GM12878 (cell line): ENCODE measurements around the gene ARID5B. TPM values are rescaled to one million over a fixed set of nuclear protein-coding genes. Genes with fewer than 3 reads are reported as not detected.
A peak's percentile ranks its signal among the peaks of the same experiment; 100 is the strongest.

Experiments used
- ATAC-seq: fragments of 200-7000 bp; cut with Tn5 transposase; 3 replicates; pipeline ENCODE4 v1.9.1; 2020; ENCODE audit warnings: mild to moderate bottlenecking, moderate library complexity
- BruUV-seq: library from RNA; stranded (reverse); fragments of 400-500 nt; replicated peaks from 2 replicates; lab custom pipeline; 2021; lab: Mats Ljungman, UMichigan
- CTCF ChIA-PET: fragments of 300-600 bp; sonication (Branson Sonifier 250); formaldehyde crosslinking; extraction: SDS; loops from one replicate; lab custom pipeline; 2021; ENCODE audit warnings: inconsistent platforms; lab: Yijun Ruan, JAX
- POLR2A ChIA-PET: fragments of 350-600 bp; formaldehyde crosslinking; extraction: SDS; loops from one replicate; lab custom pipeline; 2021; ENCODE audit warnings: inconsistent platforms; lab: Charles Lee
- RAD21 ChIA-PET: fragments of 300-600 bp; sonication (Branson Sonifier 250); formaldehyde crosslinking; loops from one replicate; lab custom pipeline; 2023; ENCODE audit warnings: antibody characterized with exemption; ENCODE audit not compliant: unreplicated experiment; lab: Charles Lee
- SMC1A ChIA-PET: fragments of 300-600 bp; sonication (Branson Sonifier 250); formaldehyde crosslinking; loops from one replicate; lab custom pipeline; 2023; ENCODE audit not compliant: unreplicated experiment, uncharacterized antibody; lab: Charles Lee
- DNase-seq: peaks from one replicate; pipeline ENCODE4 v3.0.0-alpha.2; 2011; ENCODE audit warnings: low read depth, low spot score
- FAIRE-seq: peaks from 3 replicates; lab custom pipeline; 2011; peaks lifted over from hg19 to GRCh38; lab: Jason Lieb, UNC
- H2AFZ ChIP-seq: 2 replicates; pipeline ENCODE4 v1.6.0; 2011; ENCODE audit warnings: low read depth, low read length, control low read depth; ENCODE audit not compliant: control insufficient read depth
- H3K27ac ChIP-seq: 2 replicates; pipeline ENCODE4 v1.5.1; 2011; ENCODE audit warnings: control low read depth; ENCODE audit not compliant: control insufficient read depth, insufficient read depth
- H3K27me3 ChIP-seq, 2 experiments: replicated peaks in 1 of 2; 2 replicates each; pipeline versions ENCODE4 v1.6.0 to v1.6.1; 2011; ENCODE audit warnings: low read length in 1 of 2; ENCODE audit not compliant: control insufficient read depth in 2 of 2, insufficient read depth in 2 of 2
- H3K36me3 ChIP-seq, 2 experiments: 2 replicates each; pipeline ENCODE4 v1.5.1; 2011; ENCODE audit warnings: low read length in 1 of 2; ENCODE audit not compliant: control insufficient read depth in 2 of 2, insufficient read depth in 2 of 2
- H3K4me1 ChIP-seq: 2 replicates; pipeline ENCODE4 v1.6.1; 2011; ENCODE audit warnings: mild to moderate bottlenecking, low read length, moderate library complexity, mixed read lengths; ENCODE audit not compliant: control insufficient read depth, insufficient read depth
- H3K4me2 ChIP-seq: 2 replicates; pipeline ENCODE4 v1.6.0; 2011; ENCODE audit warnings: control low read depth; ENCODE audit not compliant: control insufficient read depth, insufficient read depth
- H3K4me3 ChIP-seq: fragments of 200-600 bp; sonication (generic); 2 replicates; pipeline ENCODE4 v1.5.1; 2016
- H3K79me2 ChIP-seq: 2 replicates; pipeline ENCODE4 v1.6.0; 2011; ENCODE audit warnings: low read length; ENCODE audit not compliant: control insufficient read depth, insufficient read depth
- H3K9ac ChIP-seq: 2 replicates; pipeline ENCODE4 v1.8.0; 2011; ENCODE audit warnings: low read length, control low read depth, mixed read lengths; ENCODE audit not compliant: control insufficient read depth, insufficient read depth
- H3K9me3 ChIP-seq: replicated peaks from 3 replicates; pipeline ENCODE4 v1.5.1; 2011; ENCODE audit warnings: mild to moderate bottlenecking, low read length; ENCODE audit not compliant: control insufficient read depth, insufficient read depth
- H4K20me1 ChIP-seq: 2 replicates; pipeline ENCODE4 v1.6.0; 2011; ENCODE audit not compliant: control insufficient read depth, insufficient read depth
- CBFB ChIP-seq: IDR thresholded peaks from 2 replicates; pipeline ENCODE4 v1.6.1; 2016; ENCODE audit warnings: antibody characterized with exemption, low read depth
- CEBPZ ChIP-seq: fragments of 150-350 bp; IDR thresholded peaks from 2 replicates; pipeline ENCODE4 v1.6.1; 2016; ENCODE audit warnings: low read depth, low read length
- IKZF1 ChIP-seq: fragments of 450-650 bp; conservative IDR thresholded peaks from 2 replicates; pipeline ENCODE4 v1.6.1; 2017; ENCODE audit warnings: antibody characterized with exemption, mild to moderate bottlenecking
- IRF3 ChIP-seq: fragments of 450-650 bp; IDR thresholded peaks from 2 replicates; pipeline ENCODE4 v1.6.1; 2014; ENCODE audit warnings: mild to moderate bottlenecking
- MEF2B ChIP-seq: fragments of 450-650 bp; IDR thresholded peaks from 2 replicates; pipeline ENCODE4 v1.6.1; 2018; ENCODE audit warnings: mild to moderate bottlenecking, moderate library complexity; ENCODE audit not compliant: partially characterized antibody, poor library complexity, severe bottlenecking
- MYB ChIP-seq: fragments of 150-350 bp; IDR thresholded peaks from 2 replicates; pipeline ENCODE4 v1.6.1; 2014; ENCODE audit warnings: mild to moderate bottlenecking, low read depth, low read length, borderline replicate concordance
- PML ChIP-seq: IDR thresholded peaks from 2 replicates; pipeline ENCODE4 v1.6.1; 2012; ENCODE audit warnings: low read length, inconsistent platforms
- RBBP5 ChIP-seq: fragments of 200-600 bp; sonication (generic); conservative IDR thresholded peaks from 2 replicates; pipeline ENCODE4 v1.6.1; 2016
- WGBS: methylation state at CpG from one replicate; pipeline ENCODE4 v1.1.6; 2016; ENCODE audit warnings: low lambda C conversion rate; ENCODE audit not compliant: insufficient replicate concordance, insufficient coverage; ENCODE audit errors: missing lambda C conversion rate; 5-methylcytosine and 5-hydroxymethylcytosine counted together
- in situ Hi-C: fragments of 300-500 bp; cut with MboI; formaldehyde crosslinking; loops from 9 replicates; pipeline ENCODE4 v1.14.3; 2018; ENCODE audit warnings: mixed read lengths
- intact Hi-C: fragments of 100-400 bp; cut with micrococcal nuclease; formaldehyde crosslinking; loops from one replicate; pipeline ENCODE4 v1.14.2; 2022; ENCODE audit not compliant: unreplicated experiment
- polyA plus RNA-seq, 11 experiments: library from polyadenylated mRNA; depleted of rRNA in 4 of 11; unstranded in 6 of 11; stranded (reverse) in 5 of 11; fragments of >200 nt; fragmentation: Nextera tagmentation in 4 of 11; fragmentation: Illumina TruSeq in 1 of 11; extraction: Ambion mirVana in 4 of 11; extraction: Trizol in 1 of 11; gene quantifications; 1 replicate in 1 of 11; 2 replicates in 10 of 11; pipeline versions ENCODE4 v1.2.1 to v1.2.3, GENCODE V29; 2011 to 2016; ENCODE audit warnings: inconsistent platforms in 2 of 11, missing spikeins in 2 of 11, low read depth in 1 of 11
- total RNA-seq, 4 experiments: library from RNA; depleted of rRNA in 3 of 4; stranded (reverse); fragments of >200 nt in 3 of 4; fragmentation: Illumina TruSeq in 1 of 4; extraction: Trizol in 1 of 4; gene quantifications; 2 replicates each; pipeline versions ENCODE4 v1.2.1 to v1.2.3, GENCODE V29; 2013 to 2021

Gene ARID5B
- total and polyA plus RNA-seq, 10 of the 15 experiments (the other 5 are each of a cell fraction or from before 2014, with no cell fraction given), result 2.7 to 8.5 (median 6.1) TPM

DNA sequence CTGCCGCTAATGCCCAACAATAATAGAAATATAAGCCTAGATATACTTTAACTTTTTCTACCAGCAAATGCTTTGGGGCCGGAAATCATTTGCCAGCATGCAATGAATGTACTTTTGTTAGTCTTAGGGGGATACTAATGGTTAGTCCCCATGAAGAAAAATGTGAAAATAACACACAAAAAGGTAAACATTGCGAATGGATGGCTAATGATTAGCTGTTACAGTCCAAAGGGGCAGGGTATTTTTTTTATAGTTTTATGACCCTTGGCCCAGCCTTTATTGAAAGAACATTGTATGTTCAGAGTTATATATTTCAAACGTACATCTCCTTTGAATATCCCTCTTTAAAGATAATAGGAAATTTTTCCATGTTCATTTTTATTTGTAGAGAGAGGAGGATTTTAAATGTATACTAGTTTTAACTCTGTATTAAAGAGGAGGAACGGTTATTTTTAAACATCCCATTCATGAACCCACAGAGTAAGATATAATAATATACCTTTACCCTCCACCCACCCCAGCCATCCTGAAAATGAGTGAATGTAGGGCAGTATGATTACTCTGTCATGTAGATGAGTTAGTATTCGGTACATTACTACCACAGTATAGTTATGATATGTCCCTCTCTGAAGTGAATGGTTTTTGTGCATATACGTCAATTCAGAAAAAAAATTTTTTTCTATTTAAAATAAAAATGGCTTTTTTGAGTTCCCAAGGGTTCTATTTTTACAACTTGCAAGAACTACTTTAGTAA lies 63.6 kb downstream of the ARID5B start:
- intact Hi-C loops (loop anchor here (1.0 to 2.0 kb wide), 3 partner anchors 28 to 61 kb away; no protein-coding TSS in a partner anchor), in situ Hi-C loops (no loop called here)
- Histone ChIP-seq H3K4me1 (peaks cover 54% of the 10 kb centered on the region), H3K9ac (peak overlapping the region; percentile 15; the same call in 1 of the 2 replicates), H3K9me3 (peaks cover 2% of the 10 kb centered on the region; the same call in 2 of the 3 replicates), H3K27me3 (no peaks in the 10 kb centered on the region), H3K4me3 (peak overlapping the region; percentile 20; the same call in 1 of the 2 replicates), H3K27ac (peak overlapping the region; percentile 85), H2AFZ (no peak overlapping the region), H3K79me2 (peaks cover 63% of the 10 kb centered on the region), H3K4me2 (peak overlapping the region; percentile 87), H4K20me1 (no peaks in the 10 kb centered on the region), H3K36me3 (peaks cover 0 to 3% of the 10 kb centered on the region in 2 experiments; a peak in 1 of 4 replicates)
- no peak for FAIRE-seq
- ChIA-PET SMC1A (interaction anchor here (0.8 to 2.1 kb wide), 6 partner anchors 10 to 74 kb away, joined by 3 to 17 read pairs (median 6); no protein-coding TSS in a partner anchor), POLR2A (interaction anchor here (1.1 to 2.5 kb wide), 3 partner anchors 11 to 23 kb away, joined by 3 to 7 read pairs (median 4); no protein-coding TSS in a partner anchor), CTCF (interaction anchor here (0.7 to 1.9 kb wide), 3 partner anchors 22 to 90 kb away, joined by 3 to 10 read pairs (median 3); no protein-coding TSS in a partner anchor), RAD21 (interaction anchor here (0.7 to 1.9 kb wide), 4 partner anchors 18 to 65 kb away, joined by 3 to 6 read pairs (median 4); no protein-coding TSS in a partner anchor)
- TF ChIP-seq IKZF1, result no peak
- TF ChIP-seq MYB, result no peak
- WGBS, result 8% methylated on average over 7 of the region's 7 CpGs
- BruUV-seq, result TSS peak; percentile 39
- DNase-seq, result no peak
- peak; percentile 54 for ATAC-seq

GRCh38 chr10:61965703-61966395 lies 64.3 kb downstream of the ARID5B start:
- WGBS, result 4% methylated on average over 3 of the region's 3 CpGs
- peaks cover 58% of the 10 kb centered on the region for H3K79me2 ChIP-seq
- peak; percentile 23 for ATAC-seq
- intact Hi-C loops, result loop anchor here (2.0 kb wide), 2 partner anchors 27 to 35 kb away; no protein-coding TSS in a partner anchor
- H4K20me1 ChIP-seq, result no peaks in the 10 kb centered on the region
- no peak for DNase-seq
- H3K27me3 ChIP-seq, result no peaks in the 10 kb centered on the region
- POLR2A ChIA-PET, result no interaction called here
- peak overlapping the region; percentile 87 for H3K4me2 ChIP-seq
- H3K9ac ChIP-seq, result no peak overlapping the region
- no peak overlapping the region for H2AFZ ChIP-seq
- H3K4me3 ChIP-seq, result no peak overlapping the region
- no peak for FAIRE-seq
- H3K4me1 ChIP-seq, result peaks cover 50% of the 10 kb centered on the region
- BruUV-seq, result no TSS peak
- SMC1A ChIA-PET, result interaction anchor here (1.1 to 2.1 kb wide), 4 partner anchors 10 to 73 kb away, joined by 4 to 17 read pairs (median 6); no protein-coding TSS in a partner anchor
- RAD21 ChIA-PET, result interaction anchor here (1.1 to 1.6 kb wide), 2 partner anchors 10 to 22 kb away, joined by 3 to 5 read pairs; no protein-coding TSS in a partner anchor
- in situ Hi-C loops, result no loop called here
- H3K36me3 ChIP-seq, result peaks cover 0 to 3% of the 10 kb centered on the region in 2 experiments; a peak in 1 of 4 replicates
- H3K27ac ChIP-seq, result peak overlapping the region; percentile 85
- CTCF ChIA-PET, result interaction anchor here (1.2 to 1.6 kb wide), 3 partner anchors 21 to 66 kb away, joined by 3 to 5 read pairs (median 4); no protein-coding TSS in a partner anchor
- peaks cover 2% of the 10 kb centered on the region; the same call in 2 of the 3 replicates for H3K9me3 ChIP-seq
- TF ChIP-seq RBBP5, result no peak
- no peak for TF ChIP-seq CBFB
- peak; percentile 65 for TF ChIP-seq MEF2B
- TF ChIP-seq PML, result 0 out of 2 replicates have a peak, but pooled peaks have one; percentile 26
- TF ChIP-seq IRF3, result no peak
- TF ChIP-seq CEBPZ, result no peak
